ENCODE measurements around the gene EFHC2. TPM values are rescaled to one million over a fixed set of nuclear protein-coding genes. Genes with fewer than 3 reads are reported as not detected.

The EFHC2 gene
- total and polyA plus RNA-seq, 2 of the 8 experiments (the other 6 are each of a cell fraction or from before 2014, with no cell fraction given): 1.8 to 3.4 TPM

- Histone ChIP-seq H3K4me2 (ENCODE audit: insufficient read depth in 1 of 2, low read depth in 2 of 2, low read length in 2 of 2) (no peak overlapping the region), H4K8ac (ENCODE audit: extremely low read depth, insufficient read depth, low read length) (no peak overlapping the region)
- FAIRE-seq: no peak
Measured at GRCh38 chrX:44162964-44163475, 180.5 kb downstream of the EFHC2 start.

More at GRCh38 chrX:44162964-44163475, 180.5 kb downstream of the EFHC2 start:
- no peak overlapping the region for H4K5ac ChIP-seq (ENCODE audit: insufficient read length, low read depth, low read length)
- H3K4me3 ChIP-seq (ENCODE audit: extremely low read depth in 1 of 4, insufficient read depth in 2 of 4, low read depth in 3 of 4, low read length in 4 of 4): no peak overlapping the region
- DNase-seq (ENCODE audit: low read depth in 1 of 2, low spot score in 2 of 2): no peak
- H3K4ac ChIP-seq (replicated peaks; ENCODE audit: insufficient read length, low read depth, low read length): no peak overlapping the region
- H3K27me3 ChIP-seq (replicated peaks in 1 of 4; ENCODE audit: control insufficient read depth in 3 of 4, extremely low read depth in 1 of 4, insufficient read depth in 3 of 4, low read length in 3 of 4): no peaks in the 10 kb centered on the region
- no peaks in the 10 kb centered on the region for H3K4me1 ChIP-seq (replicated peaks in 1 of 4; ENCODE audit: control insufficient read depth in 3 of 4, insufficient read depth in 4 of 4, low read length in 3 of 4)
- H3K23me2 ChIP-seq (ENCODE audit: low read depth, low read length): no peaks in the 10 kb centered on the region
- no peaks in the 10 kb centered on the region for H3K9me3 ChIP-seq (ENCODE audit: insufficient read depth in 2 of 2, low read depth in 1 of 2, low read length in 1 of 2)
- H2BK12ac ChIP-seq (ENCODE audit: low read depth, low read length): no peak overlapping the region
- H2BK5ac ChIP-seq (ENCODE audit: low read depth, low read length): no peak overlapping the region
- no peak overlapping the region for H3K27ac ChIP-seq (ENCODE audit: low read depth, low read length)
- H2BK15ac ChIP-seq (ENCODE audit: low read length): no peak overlapping the region
- H4K91ac ChIP-seq (replicated peaks; ENCODE audit: insufficient read length, low read length): no peak overlapping the region
- H3K18ac ChIP-seq (ENCODE audit: extremely low read depth, low read length): no peak overlapping the region
- H3K36me3 ChIP-seq (ENCODE audit: control insufficient read depth in 2 of 4, insufficient read depth in 4 of 4, low read length in 3 of 4): no peaks in the 10 kb centered on the region
- H2BK120ac ChIP-seq (replicated peaks; ENCODE audit: low read depth, low read length): no peak overlapping the region
- no peak overlapping the region for H3K56ac ChIP-seq (replicated peaks; ENCODE audit: insufficient read length, low read depth, low read length)
- no peak overlapping the region for H2AFZ ChIP-seq (ENCODE audit: low read length)
- no peaks in the 10 kb centered on the region for H3K79me2 ChIP-seq (ENCODE audit: control insufficient read depth in 1 of 2, insufficient read depth in 2 of 2, low read length in 2 of 2)
- H4K20me1 ChIP-seq (replicated peaks in 1 of 2; ENCODE audit: control insufficient read depth in 1 of 2, insufficient read depth in 2 of 2, low read length in 2 of 2): no peaks in the 10 kb centered on the region
- H2AK5ac ChIP-seq (ENCODE audit: low read depth, low read length): no peak overlapping the region
- no peak overlapping the region for H3K23ac ChIP-seq (ENCODE audit: insufficient read length)
- TF ChIP-seq ZNF274 (IDR thresholded peaks at IDR 0.05; ENCODE audit: borderline replicate concordance, extremely low read depth, low read length) (no peak), CTBP2 (IDR thresholded peaks at IDR 0.05; ENCODE audit: borderline replicate concordance, insufficient read depth, insufficient read length, low read length) (no peak), RXRA (IDR thresholded peaks at IDR 0.05; ENCODE audit: insufficient read depth, low read depth, low read length) (no peak), SP4 (IDR thresholded peaks at IDR 0.05; ENCODE audit: low read length) (no peak), RFX5 (IDR thresholded peaks at IDR 0.05; ENCODE audit: borderline replicate concordance, low read depth, low read length) (no peak), POU5F1 (IDR thresholded peaks at IDR 0.05; ENCODE audit: low read depth, low read length) (no peak), KDM4A (IDR thresholded peaks at IDR 0.05; ENCODE audit: low read depth, low read length, severe bottlenecking) (no peak)
- H3K14ac ChIP-seq (ENCODE audit: insufficient read length): no peak overlapping the region
- H3K79me1 ChIP-seq (ENCODE audit: low read depth, low read length): no peaks in the 10 kb centered on the region
- CTCF ChIA-PET (ENCODE audit: partially characterized antibody): no interaction called here
- no peak overlapping the region for H3K9ac ChIP-seq (replicated peaks in 1 of 4; ENCODE audit: extremely low read depth in 1 of 4, low read depth in 3 of 4, low read length in 3 of 4)
- no peak overlapping the region for H2BK20ac ChIP-seq (ENCODE audit: low read length)
- POLR2A ChIA-PET (ENCODE audit: partially characterized antibody): no interaction called here
